Adrenal gland (tissue), 5 donors: Measurements from ENCODE around the gene JPH2.

ENCODE experiments used
- CTCF ChIP-seq, 6 experiments: fragments of 450-650 bp in 4 of 6; fragments of 200-600 bp in 2 of 6; sonication (generic) in 1 of 6; IDR thresholded peaks; 1 replicate in 5 of 6; 2 replicates in 1 of 6; pipeline versions ENCODE4 v1.5.1 to v1.8.0; 2016 to 2021; ENCODE audit warnings: antibody characterized with exemption in 6 of 6, mild to moderate bottlenecking in 2 of 6, moderate library complexity in 1 of 6
- POLR2A ChIP-seq, 2 donors: fragments of 450-650 bp; IDR thresholded peaks; one replicate each; pipeline ENCODE4 v1.6.1; 2017; ENCODE audit warnings: antibody characterized with exemption in 2 of 2, mild to moderate bottlenecking in 2 of 2, moderate library complexity in 1 of 2
- donor health status: DM: no; HTN: no; CAD: no.

GRCh38 chr20:44080646-44081267 lies 106.2 kb downstream of the JPH2 start:
- TF ChIP-seq CTCF (IDR thresholded peaks at IDR 0.05) (peak; percentile 98 to 99 (median 99)), POLR2A (IDR thresholded peaks at IDR 0.05) (no peak)
